ENCODE measurements around the gene EFHB. TPM values are rescaled to one million over a fixed set of nuclear protein-coding genes. Genes with fewer than 3 reads are reported as not detected.

Gene EFHB
- total and polyA plus RNA-seq, 2 of the 13 experiments (the other 11 are each of a cell fraction or from before 2014, with no cell fraction given) = 0.15 to 0.42 TPM

- no peak for TF ChIP-seq RAD51 (IDR thresholded peaks at IDR 0.05; ENCODE audit: borderline replicate concordance)
- no peak for TF ChIP-seq BRF2 (CRISPR knock-in tag; IDR thresholded peaks at IDR 0.05)
- no peak for TF ChIP-seq NFIB (CRISPR knock-in tag; IDR thresholded peaks at IDR 0.05; ENCODE audit: borderline replicate concordance)
- no peak for TF ChIP-seq MED13 (CRISPR knock-in tag; IDR thresholded peaks at IDR 0.05)
- TF ChIP-seq ZFYVE20 (CRISPR knock-in tag; IDR thresholded peaks at IDR 0.05; ENCODE audit: borderline replicate concordance, low read depth) = no peak
- TF ChIP-seq HOXA5 (CRISPR knock-in tag; IDR thresholded peaks at IDR 0.05) = no peak
- no peak for TF ChIP-seq MYC (CRISPR knock-in tag; IDR thresholded peaks at IDR 0.05; ENCODE audit: borderline replicate concordance)
- no peak for TF ChIP-seq SP5 (CRISPR knock-in tag; IDR thresholded peaks at IDR 0.05; ENCODE audit: borderline replicate concordance, low read depth)
- TF ChIP-seq ZNF614 (CRISPR knock-in tag; IDR thresholded peaks at IDR 0.05; ENCODE audit: borderline replicate concordance) = no peak
- TF ChIP-seq DBP (CRISPR knock-in tag; IDR thresholded peaks at IDR 0.05; ENCODE audit: not compliant biosample characterization) = no peak
- no peak for TF ChIP-seq ZNF672 (CRISPR knock-in tag; IDR thresholded peaks at IDR 0.05)
- no peak for TF ChIP-seq ZC3H13 (CRISPR knock-in tag; IDR thresholded peaks at IDR 0.05)
- TF ChIP-seq REL (CRISPR knock-in tag; conservative IDR thresholded peaks at IDR 0.05) = no peak
- TF ChIP-seq PRDM4 (CRISPR knock-in tag; IDR thresholded peaks at IDR 0.05; ENCODE audit: borderline replicate concordance) = no peak
- TF ChIP-seq EEA1 (CRISPR knock-in tag; IDR thresholded peaks at IDR 0.05; ENCODE audit: borderline replicate concordance) = no peak
- TF ChIP-seq PHB2 (IDR thresholded peaks at IDR 0.05; ENCODE audit: partially characterized antibody) = no peak
- no peak for TF ChIP-seq EED (CRISPR knock-in tag; IDR thresholded peaks at IDR 0.05)
- TF ChIP-seq PHF8 (CRISPR knock-in tag; IDR thresholded peaks at IDR 0.05) = no peak
- Histone ChIP-seq H3K79me2 (ENCODE audit: insufficient read depth, low read length) (peaks cover 65% of the 10 kb centered on the region), H2AFZ (ENCODE audit: low read length) (no peak overlapping the region), H3K4me2 (ENCODE audit: low read depth, low read length) (no peak overlapping the region), H3K27ac (ENCODE audit: extremely low read length, insufficient read depth, low read length) (no peak overlapping the region), H3K9ac (ENCODE audit: insufficient read depth, low read depth, low read length) (no peak overlapping the region), H3K4me3 (replicated peaks in 1 of 3; ENCODE audit: insufficient read depth in 1 of 3, low read depth in 2 of 3, low read length in 3 of 3) (no peak overlapping the region), H3K4me1 (ENCODE audit: insufficient read depth, low read length) (no peaks in the 10 kb centered on the region), H4K20me1 (ENCODE audit: insufficient read depth, low read length) (peaks cover 6% of the 10 kb centered on the region), H3K9me3 (ENCODE audit: low read length) (no peaks in the 10 kb centered on the region), H3K27me3 (ENCODE audit: control insufficient read depth in 1 of 2, insufficient read depth in 2 of 2, low read length in 2 of 2) (no peaks in the 10 kb centered on the region), H3K36me3 (replicated peaks in 1 of 2; ENCODE audit: control insufficient read depth in 1 of 2, insufficient read depth in 2 of 2, low read length in 2 of 2) (peaks cover 3 to 23% of the 10 kb centered on the region in 2 experiments; a peak in 4 of 5 replicates)
- BruUV-seq (replicated peaks) = no TSS peak
- ATAC-seq = no peak
- intact Hi-C loops (cut with micrococcal nuclease; ENCODE audit: unreplicated experiment) (no loop called here), in situ Hi-C loops (cut with HindIII; ENCODE audit: extremely low pct_ligation_motif_present, low pct_unique_long_range_greater_than_20kb) (no loop called here)
- ChIA-PET POLR2A (no interaction called here), CTCF (ENCODE audit: low intra/inter-chr PET ratio, low total read pairs) (no interaction called here)
- FAIRE-seq = no peak
- WGBS (ENCODE audit: low lambda C conversion rate) = 99% methylated on average over 4 of the region's 4 CpGs
- DNase-seq (ENCODE audit: low spot score) = no peak
Measured at GRCh38 chr3:19961960-19962359, 27.9 kb upstream of the EFHB start.

Measured in HepG2 (cell line).